B cell (primary cell): ENCODE data around the gene ACOX2. TPM values are rescaled to one million over a fixed set of nuclear protein-coding genes. Genes with fewer than 3 reads are reported as not detected.

Source experiments
- ATAC-seq: fragments of 200-7000 bp; cut with Tn5 transposase; one replicate; pipeline ENCODE4 v1.10.0; 2021; ENCODE audit warnings: low read depth, mild to moderate bottlenecking, moderate number of reproducible peaks, moderate library complexity
- CTCF ChIA-PET: fragments of 350-600 bp; sonication (Branson Sonifier 250); formaldehyde crosslinking; loops from one replicate; lab custom pipeline; 2021; ENCODE audit warnings: antibody characterized with exemption, inconsistent platforms; lab: Charles Lee
- POLR2A ChIA-PET: fragments of 350-600 bp; sonication (Branson Sonifier 250); formaldehyde crosslinking; loops from one replicate; lab custom pipeline; 2021; ENCODE audit warnings: antibody characterized with exemption; lab: Charles Lee
- DNase-seq: peaks from one replicate; pipeline ENCODE4 v3.0.0; 2013
- H2AFZ ChIP-seq: 2 replicates; pipeline ENCODE4 v1.6.1; 2012; ENCODE audit warnings: mild to moderate bottlenecking, low read depth, low read length; ENCODE audit not compliant: insufficient read depth, poor library complexity, severe bottlenecking
- H3K27ac ChIP-seq, 2 donors: 1 replicate in 1 of 2; 2 replicates in 1 of 2; pipeline ENCODE4 v1.5.1; 2012 to 2013; ENCODE audit warnings: low read length in 2 of 2, mild to moderate bottlenecking in 2 of 2, moderate library complexity in 1 of 2
- H3K27me3 ChIP-seq, 4 experiments: fragments of 200-600 bp in 1 of 4; sonication (generic) in 1 of 4; replicated peaks in 1 of 4; 1 replicate in 2 of 4; 2 replicates in 2 of 4; pipeline versions ENCODE4 v1.6.1 to v1.7.0; 2013 to 2016; ENCODE audit warnings: low read length in 3 of 4, mild to moderate bottlenecking in 2 of 4, mixed read lengths in 1 of 4, moderate library complexity in 1 of 4; ENCODE audit not compliant: insufficient read depth in 4 of 4, control insufficient read depth in 3 of 4; ENCODE audit errors: control extremely low read depth in 1 of 4
- H3K36me3 ChIP-seq, 2 experiments: replicated peaks in 1 of 2; 1 replicate in 1 of 2; 2 replicates in 1 of 2; pipeline versions ENCODE4 v1.6.1 to v1.7.1; 2013; ENCODE audit warnings: low read length in 1 of 2; ENCODE audit not compliant: insufficient read depth in 2 of 2, control insufficient read depth in 1 of 2; ENCODE audit errors: control extremely low read depth in 1 of 2, extremely low read depth in 1 of 2
- H3K4me1 ChIP-seq, 2 donors: fragments of 200-600 bp in 1 of 2; sonication (generic) in 1 of 2; 1 replicate in 1 of 2; 2 replicates in 1 of 2; pipeline versions ENCODE4 v1.5.1 to v1.6.1; 2013 to 2017; ENCODE audit warnings: low read length in 2 of 2; ENCODE audit not compliant: control insufficient read depth in 2 of 2, insufficient read depth in 2 of 2
- H3K4me2 ChIP-seq: replicated peaks from 2 replicates; pipeline ENCODE3; 2012; ENCODE audit warnings: mild to moderate bottlenecking, low read depth, low read length; ENCODE audit not compliant: poor library complexity, severe bottlenecking
- H3K4me3 ChIP-seq, 5 experiments: fragments of 200-600 bp in 1 of 5; sonication (generic) in 1 of 5; 1 replicate in 3 of 5; 2 replicates in 2 of 5; pipeline versions ENCODE4 v1.5.1 to v1.7.0; 2011 to 2016; ENCODE audit warnings: low read length in 4 of 5, mild to moderate bottlenecking in 4 of 5, low read depth in 2 of 5, control low read depth in 1 of 5, moderate library complexity in 1 of 5; ENCODE audit not compliant: insufficient read depth in 1 of 5; ENCODE audit errors: control extremely low read depth in 1 of 5, extremely low read depth in 1 of 5
- H3K79me2 ChIP-seq: fragments of 200-600 bp; sonication (generic); one replicate; pipeline ENCODE4 v1.6.0; 2016; ENCODE audit warnings: low read length; ENCODE audit not compliant: control insufficient read depth, insufficient read depth
- H3K9ac ChIP-seq: fragments of 200-600 bp; sonication (generic); 2 replicates; pipeline ENCODE4 v1.6.1; 2017; ENCODE audit warnings: mild to moderate bottlenecking, low read length, moderate library complexity
- H3K9me3 ChIP-seq, 3 donors: one replicate each; pipeline versions ENCODE4 v1.6.1 to v1.7.1; 2013; ENCODE audit warnings: low read length in 2 of 3; ENCODE audit not compliant: control insufficient read depth in 2 of 3, insufficient read depth in 1 of 3; ENCODE audit errors: control extremely low read depth in 1 of 3
- H4K20me1 ChIP-seq: 2 replicates; pipeline ENCODE4 v1.6.0; 2012; ENCODE audit warnings: mild to moderate bottlenecking, low read length; ENCODE audit not compliant: insufficient read depth, control insufficient read depth, poor library complexity, severe bottlenecking
- H3K27ac Mint-ChIP-seq: one replicate; pipeline ENCODE4 v1.8.0; 2021; ENCODE audit warnings: mixed read lengths
- H3K27me3 Mint-ChIP-seq: one replicate; pipeline ENCODE4 v1.8.0; 2021; ENCODE audit warnings: mixed read lengths
- H3K4me1 Mint-ChIP-seq: one replicate; pipeline ENCODE4 v1.8.0; 2021; ENCODE audit warnings: mixed read lengths
- H3K4me3 Mint-ChIP-seq: one replicate; pipeline ENCODE4 v1.8.0; 2021; ENCODE audit warnings: mixed read lengths
- H3K9me3 Mint-ChIP-seq: one replicate; pipeline ENCODE4 v1.8.0; 2022; ENCODE audit warnings: mixed read lengths; ENCODE audit not compliant: insufficient read depth
- CTCF ChIP-seq: fragments of 200-600 bp; IDR thresholded peaks from one replicate; pipeline ENCODE4 v1.8.0; 2022; ENCODE audit warnings: antibody characterized with exemption, mild to moderate bottlenecking
- EZH2 ChIP-seq: IDR thresholded peaks from 2 replicates; pipeline ENCODE4 v1.6.1; 2012; ENCODE audit warnings: borderline replicate concordance, low read depth, mild to moderate bottlenecking, moderate library complexity, low read length; ENCODE audit not compliant: insufficient read depth, poor library complexity, severe bottlenecking
- WGBS: methylation state at CpG from one replicate; pipeline ENCODE4 v1.1.5; 2013; ENCODE audit warnings: missing lambda C conversion rate; ENCODE audit not compliant: insufficient coverage; 5-methylcytosine and 5-hydroxymethylcytosine counted together
- intact Hi-C: fragments of 100-400 bp; cut with micrococcal nuclease; formaldehyde crosslinking; loops from one replicate; pipeline ENCODE4 v1.10.0; 2022
- polyA plus RNA-seq: library from polyadenylated mRNA; depleted of rRNA; stranded (reverse); fragments of >200 nt; gene quantifications from 2 replicates; pipeline ENCODE4 v1.2.3, GENCODE V29; 2012
- total RNA-seq, 2 donors: library from RNA; stranded (reverse); fragments of 120-200 nt in 1 of 2; gene quantifications; 1 replicate in 1 of 2; 2 replicates in 1 of 2; pipeline versions ENCODE4 v1.2.3 to v1.2.4, GENCODE V29; 2013 to 2022

Gene ACOX2
- total and polyA plus RNA-seq, 2 donors (not counting 1 experiment from before 2014, with no cell fraction given): not detected

- TF ChIP-seq EZH2: no peak
- TF ChIP-seq CTCF: no peak
- intact Hi-C loops: loop anchor here (1.0 to 5.0 kb wide), 6 partner anchors 16 to 254 kb away; partner anchors contain the start of genes ABHD6, HTD2 and RPP14
- peak overlapping the region; percentile 80 for H3K27ac Mint-ChIP-seq
- H3K27me3 ChIP-seq: no peaks in the 10 kb centered on the region
- no peaks in the 10 kb centered on the region for H3K9me3 ChIP-seq
- no peaks in the 10 kb centered on the region for H3K9me3 Mint-ChIP-seq
- H3K4me3 ChIP-seq: peak overlapping the region in 4 of 5 experiments; percentile 13 to 50 (median 30)
- peaks cover 36% of the 10 kb centered on the region for H3K79me2 ChIP-seq
- DNase-seq (no peak), ATAC-seq (no peak)
- peak overlapping the region; percentile 54 for H3K9ac ChIP-seq
- H3K4me1 ChIP-seq: peaks cover 17 to 25% of the 10 kb centered on the region in 2 donors
- POLR2A ChIA-PET: interaction anchor here (0.7 to 1.6 kb wide), 7 partner anchors 57 to 280 kb away, joined by 3 to 15 read pairs (median 5); partner anchors contain the start of genes DNASE1L3, HTD2, PDHB and RPP14
- peaks cover 4% of the 10 kb centered on the region for H4K20me1 ChIP-seq
- H3K4me2 ChIP-seq: peak overlapping the region; percentile 76
- H3K4me1 Mint-ChIP-seq: peaks cover 39% of the 10 kb centered on the region
- WGBS: 89% methylated on average over 19 of the region's 19 CpGs
- H3K4me3 Mint-ChIP-seq: peak overlapping the region; percentile 80
- peaks cover 5% of the 10 kb centered on the region for H3K27me3 Mint-ChIP-seq
- H3K27ac ChIP-seq: peak overlapping the region; percentile 28 to 42
- H3K36me3 ChIP-seq: no peaks in the 10 kb centered on the region
- H2AFZ ChIP-seq: peak overlapping the region; percentile 76
- CTCF ChIA-PET: interaction anchor here (0.6 to 7.4 kb wide), 34 partner anchors 9 to 482 kb away, joined by 3 to 70 read pairs (median 4); partner anchors contain the start of genes HTD2, PXK and RPP14
These were observed 46.0 kb downstream of the ACOX2 start for GRCh38 chr3:58490860-58491501.

GRCh38 chr3:58488967-58489366 lies 48.0 kb downstream of the ACOX2 start:
- intact Hi-C loops: no loop called here
- H3K27me3 Mint-ChIP-seq: peaks cover 5% of the 10 kb centered on the region
- no peak overlapping the region for H3K27ac Mint-ChIP-seq
- no peak for TF ChIP-seq EZH2
- no peak for TF ChIP-seq CTCF
- H2AFZ ChIP-seq: no peak overlapping the region
- no peaks in the 10 kb centered on the region for H3K9me3 Mint-ChIP-seq
- H4K20me1 ChIP-seq: no peaks in the 10 kb centered on the region
- no peak overlapping the region for H3K9ac ChIP-seq
- WGBS: 75% methylated on average over 1 of the region's 2 CpGs
- peaks cover 29% of the 10 kb centered on the region for H3K4me1 Mint-ChIP-seq
- H3K27ac ChIP-seq: no peak overlapping the region
- H3K79me2 ChIP-seq: peaks cover 16% of the 10 kb centered on the region
- ATAC-seq: no peak
- POLR2A ChIA-PET: no interaction called here
- H3K4me3 ChIP-seq: no peak overlapping the region
- DNase-seq: no peak
- no peak overlapping the region for H3K4me3 Mint-ChIP-seq
- no peak overlapping the region for H3K4me2 ChIP-seq
- H3K4me1 ChIP-seq: peaks cover 17 to 26% of the 10 kb centered on the region in 2 donors
- CTCF ChIA-PET: interaction anchor here (0.5 kb wide), 1 partner anchor 181 kb away, joined by 5 read pairs; no protein-coding TSS in a partner anchor
- no peaks in the 10 kb centered on the region for H3K36me3 ChIP-seq
- H3K27me3 ChIP-seq: no peaks in the 10 kb centered on the region
- no peaks in the 10 kb centered on the region for H3K9me3 ChIP-seq
